D721Med (cell line): ENCODE data around the gene CAMK1G.

Source experiments
- DNase-seq: peaks from one replicate; pipeline ENCODE4 v3.0.0; 2011; ENCODE audit warnings: low spot score; ENCODE audit not compliant: insufficient read length
- FAIRE-seq: peaks from 2 replicates; lab custom pipeline; 2011; peaks lifted over from hg19 to GRCh38; lab: Jason Lieb, UNC
- CTCF ChIP-seq: IDR thresholded peaks from 2 replicates; pipeline ENCODE4 v1.5.1; 2012; ENCODE audit warnings: mild to moderate bottlenecking, control low read depth; ENCODE audit not compliant: insufficient read depth; ENCODE audit errors: missing control alignments

The CAMK1G gene

GRCh38 chr1:209607795-209608178, 24.3 kb downstream of the CAMK1G start:
- no peak for TF ChIP-seq CTCF
- no peak for FAIRE-seq

GRCh38 chr1:209609041-209609790, 25.7 kb downstream of the CAMK1G start:
- TF ChIP-seq CTCF = no peak
- FAIRE-seq = no peak
- DNase-seq = no peak

More at GRCh38 chr1:209607795-209608178, 24.3 kb downstream of the CAMK1G start:
- DNase-seq = no peak

GRCh38 chr1:209609791-209610630, 26.5 kb downstream of the CAMK1G start:
- TF ChIP-seq CTCF = no peak
- FAIRE-seq (no peak), DNase-seq (no peak)

GRCh38 chr1:209610631-209610905, 27.1 kb downstream of the CAMK1G start:
- no peak for TF ChIP-seq CTCF
- no peak for DNase-seq
- no peak for FAIRE-seq

- no peak for TF ChIP-seq CTCF
- DNase-seq (no peak), FAIRE-seq (no peak)
Measured at GRCh38 chr1:209611771-209612570, 28.5 kb downstream of the CAMK1G start.

GRCh38 chr1:209612646-209613399, 29.3 kb downstream of the CAMK1G start:
- TF ChIP-seq CTCF = no peak
- no peak for DNase-seq
- FAIRE-seq = no peak
